Sciatic nerve (tissue), 2 donors: ENCODE results near the gene C1QTNF7. TPM values are rescaled to one million over a fixed set of nuclear protein-coding genes. Genes with fewer than 3 reads are reported as not detected.

Source experiments
- ATAC-seq: fragments of 200-7000 bp; cut with Tn5 transposase; one replicate; pipeline ENCODE4 v1.9.1; 2020; ENCODE audit warnings: mild to moderate bottlenecking, moderate library complexity
- DNase-seq: peaks from one replicate; pipeline ENCODE4 v3.0.0-alpha.2; 2020; ENCODE audit warnings: low spot score
- intact Hi-C: fragments of 100-400 bp; cut with DNase I; formaldehyde crosslinking; loops from one replicate; pipeline ENCODE4 v1.14.2; 2022
- total RNA-seq: library from RNA; stranded (reverse); fragmentation: NEBNext Ultra II Directional; extraction: Animal tissue kit (Norgen Biotek cat#: 25700); gene quantifications from one replicate; pipeline ENCODE4 v1.2.1, GENCODE V29; 2021
- donor health status: DM: no; HTN: no; CAD: no.
- donor health status: DM: no; HTN: no; CAD: no.

The C1QTNF7 gene
- total RNA-seq, 1 donor from 2014 or later, result 3.3 TPM

GRCh38 chr4:15444879-15445547, 17.2 kb downstream of the C1QTNF7 start:
- intact Hi-C loops, result no loop called here
- no peak for ATAC-seq
- DNase-seq, result no peak

DNA sequence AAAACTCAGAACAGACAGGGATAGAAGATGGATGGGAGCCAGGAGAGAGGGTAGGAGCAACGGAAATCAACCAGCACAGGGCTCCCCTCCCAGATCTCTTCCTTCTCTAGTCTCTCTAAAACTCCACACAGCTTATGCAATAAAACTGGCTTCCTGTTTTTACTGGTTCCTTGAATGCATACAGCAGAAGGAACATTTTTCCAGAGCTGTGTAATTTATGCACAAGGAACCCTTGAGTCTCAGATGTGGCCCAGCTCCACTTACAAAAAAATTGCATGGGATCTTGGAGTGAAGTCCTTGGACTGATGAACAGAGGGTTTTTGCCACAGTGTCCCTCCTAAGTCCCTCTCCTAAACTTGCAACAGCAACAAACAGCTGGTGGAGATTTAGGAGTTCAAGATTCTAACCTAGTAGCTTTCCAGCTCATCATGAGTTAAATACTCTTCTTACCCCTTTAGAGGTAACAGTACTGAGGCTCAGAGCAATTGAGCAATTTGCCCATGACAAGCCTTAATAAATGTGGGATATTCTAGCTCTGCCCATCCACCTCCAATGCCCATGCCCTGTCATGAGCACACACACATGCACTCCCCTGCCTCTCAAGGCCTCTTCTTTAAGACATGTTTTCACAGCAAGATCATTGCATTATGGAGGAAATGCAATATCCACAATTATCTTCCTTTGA, 23.5 kb downstream of the C1QTNF7 start:
- DNase-seq (no peak), ATAC-seq (peak; percentile 46)
- intact Hi-C loops, result no loop called here

DNA sequence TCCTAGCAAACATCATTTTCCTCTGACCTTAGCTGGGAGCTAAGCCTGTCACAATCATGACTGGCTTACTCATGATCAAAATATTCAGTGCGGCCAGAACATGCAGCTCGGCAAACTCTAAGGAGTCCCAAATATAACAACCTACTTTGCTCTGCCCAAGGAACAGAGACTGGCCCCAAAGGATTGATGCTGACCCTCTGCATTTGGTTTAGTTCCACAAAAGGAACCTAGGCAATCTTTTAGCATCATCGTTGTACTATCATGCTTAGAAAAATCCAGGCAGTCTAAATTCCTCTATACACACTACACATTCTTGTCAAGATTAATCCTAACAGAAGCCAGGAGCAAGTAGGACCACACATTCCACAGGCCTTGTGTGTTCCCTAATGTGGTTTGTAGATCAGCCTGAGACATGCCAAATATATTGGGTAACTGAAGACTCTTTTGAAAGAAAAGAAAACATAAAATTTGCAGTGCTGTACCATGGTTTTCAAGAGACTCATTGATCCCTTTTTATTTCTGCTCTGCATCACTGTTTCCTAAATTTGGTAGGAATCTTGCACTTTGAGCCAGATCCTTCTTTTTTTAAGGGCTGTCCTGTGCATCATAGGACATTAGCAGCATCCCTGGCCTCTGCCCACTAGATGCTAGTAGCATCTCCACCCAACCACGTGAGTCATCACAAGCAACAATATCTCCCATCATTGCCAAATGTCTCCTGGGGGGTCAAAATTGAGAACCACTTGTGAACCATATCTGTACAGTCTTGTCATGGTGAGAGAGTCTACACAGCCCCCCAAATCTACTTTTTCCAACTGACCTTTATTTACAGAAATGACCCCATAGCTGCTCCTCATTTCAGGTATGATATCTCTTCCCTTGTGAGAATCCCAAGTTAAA, 24.3 kb downstream of the C1QTNF7 start:
- ATAC-seq, result peak; percentile 82
- intact Hi-C loops, result no loop called here
- no peak for DNase-seq

DNA sequence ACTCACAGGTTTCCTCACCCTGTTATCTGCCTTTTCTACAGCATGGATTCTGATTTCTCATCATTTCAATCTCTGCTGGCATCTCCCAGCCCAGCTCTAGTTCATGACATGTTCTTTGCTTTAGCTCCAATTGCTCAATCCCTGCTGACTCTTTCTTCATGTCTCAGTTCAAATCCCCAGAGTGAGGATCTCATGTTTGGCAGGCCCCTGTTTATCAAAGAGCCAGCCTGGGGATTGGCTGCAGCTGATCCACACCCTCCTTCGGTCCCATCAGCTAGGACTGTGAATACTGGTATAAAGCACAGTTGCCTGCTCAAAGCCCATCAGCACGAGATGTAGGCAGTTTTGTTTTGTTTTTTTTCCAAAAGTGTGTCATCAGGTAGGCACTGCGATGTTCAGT, 27.5 kb downstream of the C1QTNF7 start:
- intact Hi-C loops, result no loop called here
- no peak for DNase-seq
- peak; percentile 90 for ATAC-seq

GRCh38 chr4:15457406-15458201, 29.8 kb downstream of the C1QTNF7 start:
- ATAC-seq (peak; percentile 72), DNase-seq (no peak)
- intact Hi-C loops, result no loop called here

DNA sequence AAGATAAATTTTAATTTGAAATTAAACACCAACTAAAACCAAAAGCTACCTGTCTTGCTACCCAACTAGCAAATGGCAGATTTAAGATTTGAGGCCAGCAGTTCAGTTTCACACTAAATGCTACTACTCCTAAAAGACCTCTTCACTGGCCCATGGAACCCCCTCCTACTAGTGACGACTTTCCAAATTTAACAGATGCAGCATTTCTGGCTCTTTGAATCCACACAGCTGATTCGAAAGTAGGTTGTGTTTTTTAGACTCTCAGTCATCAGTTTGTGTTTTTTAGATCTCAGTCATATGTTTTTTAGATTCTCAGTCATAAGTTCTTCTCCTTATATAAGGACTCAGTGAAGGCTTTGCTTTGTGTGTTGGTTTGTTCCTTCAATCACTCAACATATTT, 30.8 kb downstream of the C1QTNF7 start:
- DNase-seq (no peak), ATAC-seq (no peak)
- intact Hi-C loops, result no loop called here

DNA sequence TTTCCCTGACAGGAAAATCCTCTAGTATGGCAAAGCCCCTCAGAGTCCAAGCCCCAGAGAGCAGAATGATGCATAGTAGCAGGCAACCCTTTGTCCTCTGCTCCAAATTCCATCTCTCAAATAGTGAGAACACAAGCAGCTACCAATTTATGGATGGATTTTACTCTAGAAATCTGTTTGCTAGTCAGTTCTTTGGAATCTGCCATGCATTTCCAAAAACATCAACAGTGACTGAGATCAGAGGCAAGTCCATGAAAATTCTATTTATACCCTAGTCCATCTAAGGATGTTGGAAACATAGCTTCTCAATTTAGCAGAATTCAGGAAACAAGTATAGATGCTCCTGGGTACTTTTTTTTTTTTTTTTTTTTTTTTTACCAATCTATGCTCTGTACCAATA, 31.9 kb downstream of the C1QTNF7 start:
- no peak for DNase-seq
- intact Hi-C loops, result loop anchor here (5.0 kb wide), 1 partner anchor 227 kb away; no protein-coding TSS in a partner anchor

DNA sequence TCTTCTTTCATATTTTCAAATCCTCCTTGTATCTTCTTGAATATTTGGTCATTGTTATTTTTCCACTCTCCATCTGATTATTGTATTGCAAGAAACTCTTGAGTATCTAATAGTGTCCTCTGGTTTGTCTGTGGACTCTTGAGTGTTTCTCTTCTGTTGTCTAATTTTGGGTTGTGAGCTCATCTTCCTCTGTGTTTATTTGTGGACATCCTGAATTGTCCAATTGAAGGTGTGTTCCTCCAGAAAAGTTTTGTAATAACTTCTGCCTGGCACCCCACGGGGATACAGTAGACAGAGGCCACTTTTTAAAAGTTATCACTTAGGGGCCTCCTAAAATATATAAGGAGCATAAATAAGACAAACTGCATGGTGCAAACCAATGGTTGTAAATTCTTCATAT, 38.8 kb downstream of the C1QTNF7 start:
- intact Hi-C loops, result no loop called here
- no peak for DNase-seq
- ATAC-seq, result no peak

More for the DNA sequence above, 31.9 kb downstream of the C1QTNF7 start:
- no peak for ATAC-seq

- intact Hi-C loops, result no loop called here
- peak; percentile 88 for ATAC-seq
- no peak for DNase-seq
These were observed 41.7 kb downstream of the C1QTNF7 start, which contains the start of gene CC2D2A for GRCh38 chr4:15469402-15470127. CC2D2A (plus strand) TSS chr4:15469882; CDS start chr4:15475933, 6,051 bp downstream.

DNA sequence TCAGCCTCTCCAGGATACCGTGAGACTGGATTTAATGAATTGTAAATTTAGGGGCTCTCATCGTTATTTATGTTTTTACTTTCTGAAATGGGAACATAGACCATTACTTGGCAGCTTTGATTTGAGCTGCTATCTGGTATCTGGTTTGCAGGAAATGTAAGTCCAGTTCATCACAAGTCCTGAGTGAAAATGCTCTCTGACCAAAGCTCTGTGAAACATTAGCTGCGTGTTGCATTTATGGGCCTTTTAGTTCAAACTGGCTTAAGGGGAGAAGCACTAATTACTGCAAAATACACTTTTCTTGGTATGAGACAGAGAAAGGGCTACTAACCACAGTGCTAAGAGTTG, 42.3 kb downstream of the C1QTNF7 start:
- no peak for DNase-seq
- peak; percentile 29 for ATAC-seq
- intact Hi-C loops, result no loop called here

GRCh38 chr4:15476396-15476795, 48.6 kb downstream of the C1QTNF7 start:
- ATAC-seq (no peak), DNase-seq (no peak)
- intact Hi-C loops, result no loop called here

- DNase-seq (no peak), ATAC-seq (no peak)
- intact Hi-C loops, result no loop called here
These were observed 50.9 kb downstream of the C1QTNF7 start for GRCh38 chr4:15478724-15479088.

DNA sequence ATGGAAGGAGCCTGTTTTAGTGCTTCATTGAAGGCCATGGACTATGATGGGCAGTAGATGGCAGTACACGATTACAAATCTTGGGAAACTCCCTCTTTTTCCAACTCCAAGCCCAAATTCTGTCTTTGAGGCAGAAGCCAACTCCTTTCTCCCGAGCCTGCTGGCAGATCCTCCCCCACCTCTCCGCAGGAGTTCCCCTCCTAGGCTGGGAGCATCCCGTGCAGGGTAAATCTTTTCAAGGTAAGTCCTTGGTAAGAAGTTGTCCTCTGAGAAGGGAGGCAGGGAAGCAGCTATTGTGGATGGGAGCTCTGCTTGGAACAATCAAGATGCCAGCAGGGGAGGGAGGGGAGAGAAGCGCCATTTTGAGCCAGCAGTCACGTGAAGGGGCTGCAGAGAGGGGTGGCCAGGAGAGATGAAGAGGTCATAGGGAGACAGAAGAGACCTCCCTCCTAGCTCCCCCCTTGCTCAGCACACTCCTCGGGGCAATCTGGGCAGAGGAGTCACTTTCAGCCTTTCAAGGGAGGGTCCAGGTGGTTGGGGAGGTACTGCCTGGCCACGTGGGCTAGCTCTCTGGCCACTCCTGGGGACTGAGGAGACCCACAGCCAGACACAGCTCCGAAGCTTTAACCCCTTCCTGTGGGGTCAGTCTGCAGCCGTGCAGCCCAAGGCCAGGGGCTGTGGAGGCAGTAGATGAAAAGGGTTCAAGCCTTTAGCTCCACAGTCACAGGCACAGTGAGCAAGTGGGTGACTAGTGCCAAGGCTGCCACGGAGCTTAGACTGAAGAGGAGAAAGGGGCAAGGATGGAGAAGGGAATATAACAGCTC, 51.5 kb downstream of the C1QTNF7 start:
- intact Hi-C loops, result no loop called here
- ATAC-seq, result peak; percentile 90
- peak; percentile 68 for DNase-seq

- intact Hi-C loops, result no loop called here
- DNase-seq (no peak), ATAC-seq (peak; percentile 20)
These were observed 52.0 kb downstream of the C1QTNF7 start for GRCh38 chr4:15479913-15480185.

GRCh38 chr4:15481961-15482745, 54.3 kb downstream of the C1QTNF7 start:
- peak; percentile 40 for ATAC-seq

GRCh38 chr4:15482842-15483241, 55.0 kb downstream of the C1QTNF7 start:
- intact Hi-C loops, result no loop called here
- ATAC-seq, result no peak
- no peak for DNase-seq

More at GRCh38 chr4:15481961-15482745, 54.3 kb downstream of the C1QTNF7 start:
- intact Hi-C loops, result no loop called here
- DNase-seq, result no peak

- ATAC-seq, result peak; percentile 25
- intact Hi-C loops, result no loop called here
These were observed 60.3 kb downstream of the C1QTNF7 start for GRCh38 chr4:15488136-15488535.

More at GRCh38 chr4:15488136-15488535, 60.3 kb downstream of the C1QTNF7 start:
- no peak for DNase-seq
